Measurements from ENCODE around the gene DDX1. TPM values are rescaled to one million over a fixed set of nuclear protein-coding genes. Genes with fewer than 3 reads are reported as not detected.

Gene DDX1
- total and polyA plus RNA-seq, 2 donors (not counting 1 experiment from before 2014, with no cell fraction given): 13.2 to 52.6 TPM

DNA sequence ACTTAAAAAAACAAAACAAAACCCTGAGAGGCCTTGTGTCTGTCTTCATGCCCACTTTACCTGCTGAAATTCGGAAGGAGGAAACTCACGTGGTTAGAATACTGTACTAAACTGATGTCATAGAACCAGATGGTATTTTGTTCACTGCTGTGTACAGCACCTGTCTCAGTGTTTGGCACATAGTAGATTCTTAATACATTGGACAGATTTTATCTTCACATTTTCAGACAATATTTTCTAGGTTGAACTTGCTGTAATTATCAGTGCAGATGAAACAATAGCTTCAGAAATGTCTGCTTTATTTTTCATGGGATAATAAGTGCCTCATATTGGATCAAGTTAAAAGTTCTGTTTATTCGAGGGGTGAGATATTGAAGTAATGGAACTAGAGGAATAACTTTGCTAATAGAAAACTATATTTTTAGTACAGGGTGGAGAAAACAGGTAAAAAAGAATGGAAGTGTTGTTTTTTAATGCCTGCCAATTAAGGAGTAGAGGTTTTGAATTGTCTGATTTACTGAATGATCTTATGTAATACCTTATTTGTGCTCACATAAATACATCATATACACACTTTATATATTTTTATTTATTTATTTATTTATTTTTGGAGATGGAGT is 23.7 kb downstream of the DDX1 start:
- Mint-ChIP-seq H3K4me3 (no peak overlapping the region), H3K27me3 (no peaks in the 10 kb centered on the region), H3K4me1 (no peaks in the 10 kb centered on the region), H3K27ac (no peak overlapping the region), H3K9me3 (ENCODE audit: insufficient read depth) (no peaks in the 10 kb centered on the region)
- Histone ChIP-seq H3K27me3 (replicated peaks in 1 of 4; ENCODE audit: control extremely low read depth in 1 of 4, control insufficient read depth in 3 of 4, insufficient read depth in 4 of 4, low read length in 3 of 4) (no peaks in the 10 kb centered on the region), H3K36me3 (replicated peaks in 1 of 2; ENCODE audit: control extremely low read depth in 1 of 2, control insufficient read depth in 1 of 2, extremely low read depth in 1 of 2, insufficient read depth in 2 of 2, low read length in 1 of 2) (peaks cover 2 to 57% of the 10 kb centered on the region in 2 experiments), H3K9me3 (ENCODE audit: control extremely low read depth in 1 of 3, control insufficient read depth in 2 of 3, insufficient read depth in 1 of 3, low read length in 2 of 3) (no peaks in the 10 kb centered on the region), H3K4me2 (replicated peaks; ENCODE audit: low read depth, low read length, poor library complexity, severe bottlenecking) (no peak overlapping the region), H3K4me3 (ENCODE audit: control extremely low read depth in 1 of 5, extremely low read depth in 1 of 5, insufficient read depth in 1 of 5, low read depth in 2 of 5, low read length in 4 of 5) (no peak overlapping the region), H3K9ac (ENCODE audit: low read length) (no peak overlapping the region), H2AFZ (ENCODE audit: insufficient read depth, low read depth, low read length, poor library complexity, severe bottlenecking) (no peak overlapping the region), H4K20me1 (ENCODE audit: control insufficient read depth, insufficient read depth, low read length, poor library complexity, severe bottlenecking) (no peaks in the 10 kb centered on the region), H3K4me1 (ENCODE audit: control insufficient read depth in 2 of 2, insufficient read depth in 2 of 2, low read length in 2 of 2) (no peaks in the 10 kb centered on the region), H3K79me2 (ENCODE audit: control insufficient read depth, insufficient read depth, low read length) (no peaks in the 10 kb centered on the region), H3K27ac (ENCODE audit: low read length in 2 of 2) (no peak overlapping the region)
- CTCF ChIA-PET: no interaction called here
- no peak for TF ChIP-seq EZH2 (IDR thresholded peaks at IDR 0.05; ENCODE audit: borderline replicate concordance, insufficient read depth, low read depth, low read length, poor library complexity, severe bottlenecking)
- TF ChIP-seq, protein P1, sequence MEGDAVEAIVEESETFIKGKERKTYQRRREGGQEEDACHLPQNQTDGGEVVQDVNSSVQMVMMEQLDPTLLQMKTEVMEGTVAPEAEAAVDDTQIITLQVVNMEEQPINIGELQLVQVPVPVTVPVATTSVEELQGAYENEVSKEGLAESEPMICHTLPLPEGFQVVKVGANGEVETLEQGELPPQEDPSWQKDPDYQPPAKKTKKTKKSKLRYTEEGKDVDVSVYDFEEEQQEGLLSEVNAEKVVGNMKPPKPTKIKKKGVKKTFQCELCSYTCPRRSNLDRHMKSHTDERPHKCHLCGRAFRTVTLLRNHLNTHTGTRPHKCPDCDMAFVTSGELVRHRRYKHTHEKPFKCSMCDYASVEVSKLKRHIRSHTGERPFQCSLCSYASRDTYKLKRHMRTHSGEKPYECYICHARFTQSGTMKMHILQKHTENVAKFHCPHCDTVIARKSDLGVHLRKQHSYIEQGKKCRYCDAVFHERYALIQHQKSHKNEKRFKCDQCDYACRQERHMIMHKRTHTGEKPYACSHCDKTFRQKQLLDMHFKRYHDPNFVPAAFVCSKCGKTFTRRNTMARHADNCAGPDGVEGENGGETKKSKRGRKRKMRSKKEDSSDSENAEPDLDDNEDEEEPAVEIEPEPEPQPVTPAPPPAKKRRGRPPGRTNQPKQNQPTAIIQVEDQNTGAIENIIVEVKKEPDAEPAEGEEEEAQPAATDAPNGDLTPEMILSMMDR (IDR thresholded peaks at IDR 0.05): no peak
- intact Hi-C loops (cut with micrococcal nuclease): no loop called here
- no peak for DNase-seq
- no CpG with 5 or more reads among the region's 3 CpGs for WGBS (ENCODE audit: insufficient coverage)
- POLR2A ChIA-PET: no interaction called here
- ATAC-seq (ENCODE audit: low read depth): no peak

DNA sequence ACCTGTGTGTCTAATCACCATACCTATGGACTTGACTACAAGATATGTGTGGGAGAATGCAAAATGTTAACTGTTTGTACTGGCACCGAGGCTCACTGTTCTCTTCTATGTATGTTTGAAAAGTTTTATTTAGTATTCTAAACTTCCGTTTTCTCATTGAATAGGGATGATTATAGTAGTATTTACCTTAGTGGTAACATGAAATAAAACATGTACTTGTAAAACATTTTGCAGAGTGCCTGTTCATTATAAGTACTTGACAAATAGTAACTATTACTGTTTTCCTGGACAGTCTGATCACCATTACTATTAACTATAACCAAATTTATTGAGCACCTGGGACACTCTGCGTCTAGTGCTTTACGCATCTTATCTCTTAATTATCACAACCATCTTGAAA is 24.8 kb downstream of the DDX1 start:
- no peaks in the 10 kb centered on the region for H3K27me3 Mint-ChIP-seq
- H3K36me3 ChIP-seq (replicated peaks in 1 of 2; ENCODE audit: control extremely low read depth in 1 of 2, control insufficient read depth in 1 of 2, extremely low read depth in 1 of 2, insufficient read depth in 2 of 2, low read length in 1 of 2): peaks cover 4 to 64% of the 10 kb centered on the region in 2 experiments

More for the DNA sequence above, 24.8 kb downstream of the DDX1 start:
- Histone ChIP-seq H3K27ac (ENCODE audit: low read length in 2 of 2) (no peak overlapping the region), H3K79me2 (ENCODE audit: control insufficient read depth, insufficient read depth, low read length) (no peaks in the 10 kb centered on the region), H3K4me2 (replicated peaks; ENCODE audit: low read depth, low read length, poor library complexity, severe bottlenecking) (no peak overlapping the region), H3K4me1 (ENCODE audit: control insufficient read depth in 2 of 2, insufficient read depth in 2 of 2, low read length in 2 of 2) (no peaks in the 10 kb centered on the region), H3K9ac (ENCODE audit: low read length) (no peak overlapping the region), H2AFZ (ENCODE audit: insufficient read depth, low read depth, low read length, poor library complexity, severe bottlenecking) (no peak overlapping the region), H3K4me3 (ENCODE audit: control extremely low read depth in 1 of 5, extremely low read depth in 1 of 5, insufficient read depth in 1 of 5, low read depth in 2 of 5, low read length in 4 of 5) (no peak overlapping the region), H3K27me3 (replicated peaks in 1 of 4; ENCODE audit: control extremely low read depth in 1 of 4, control insufficient read depth in 3 of 4, insufficient read depth in 4 of 4, low read length in 3 of 4) (no peaks in the 10 kb centered on the region), H4K20me1 (ENCODE audit: control insufficient read depth, insufficient read depth, low read length, poor library complexity, severe bottlenecking) (no peaks in the 10 kb centered on the region), H3K9me3 (ENCODE audit: control extremely low read depth in 1 of 3, control insufficient read depth in 2 of 3, insufficient read depth in 1 of 3, low read length in 2 of 3) (no peaks in the 10 kb centered on the region)
- H3K4me3 Mint-ChIP-seq: no peak overlapping the region
- intact Hi-C loops (cut with micrococcal nuclease): no loop called here
- ATAC-seq (ENCODE audit: low read depth) (no peak), DNase-seq (no peak)
- no peak overlapping the region for H3K27ac Mint-ChIP-seq
- WGBS (ENCODE audit: insufficient coverage): no CpG with 5 or more reads among the region's 4 CpGs
- CTCF ChIA-PET: no interaction called here
- POLR2A ChIA-PET: no interaction called here
- no peaks in the 10 kb centered on the region for H3K9me3 Mint-ChIP-seq (ENCODE audit: insufficient read depth)
- TF ChIP-seq, protein P1 (IDR thresholded peaks at IDR 0.05): no peak
- no peak for TF ChIP-seq EZH2 (IDR thresholded peaks at IDR 0.05; ENCODE audit: borderline replicate concordance, insufficient read depth, low read depth, low read length, poor library complexity, severe bottlenecking)
- no peaks in the 10 kb centered on the region for H3K4me1 Mint-ChIP-seq
